Lung (tissue), 16 donors: ENCODE data around the gene PHOX2B. TPM values are rescaled to one million over a fixed set of nuclear protein-coding genes. Genes with fewer than 3 reads are reported as not detected.

ENCODE experiments used
- ATAC-seq: fragments of 200-7000 bp; cut with Tn5 transposase; one replicate; pipeline ENCODE4 v1.9.1; 2020; ENCODE audit warnings: moderate number of reproducible peaks; ENCODE audit not compliant: insufficient read depth, low FRiP score
- DNase-seq, 3 donors: peaks; one replicate each; pipeline ENCODE4 v3.0.0-alpha.2; 2013 to 2017
- H3K27ac ChIP-seq, 2 donors: one replicate each; pipeline ENCODE4 v1.5.1; 2013; ENCODE audit warnings: mild to moderate bottlenecking in 2 of 2, moderate library complexity in 2 of 2, control low read depth in 1 of 2, inconsistent platforms in 1 of 2, low read depth in 1 of 2, low read length in 1 of 2
- H3K27me3 ChIP-seq, 3 donors: one replicate each; pipeline ENCODE4 v1.5.1; 2013; ENCODE audit warnings: low read length in 2 of 3; ENCODE audit not compliant: control insufficient read depth in 3 of 3, insufficient read depth in 3 of 3
- H3K36me3 ChIP-seq, 4 donors: one replicate each; pipeline ENCODE4 v1.5.1; 2013; ENCODE audit warnings: low read length in 4 of 4, mild to moderate bottlenecking in 1 of 4, moderate library complexity in 1 of 4; ENCODE audit not compliant: control insufficient read depth in 4 of 4, insufficient read depth in 4 of 4
- H3K4me1 ChIP-seq, 5 donors: one replicate each; pipeline ENCODE4 v1.5.1; 2013; ENCODE audit warnings: low read length in 5 of 5, mild to moderate bottlenecking in 2 of 5, moderate library complexity in 1 of 5; ENCODE audit not compliant: control insufficient read depth in 5 of 5, insufficient read depth in 5 of 5
- H3K4me3 ChIP-seq: one replicate; pipeline ENCODE4 v1.5.1; 2013; ENCODE audit warnings: mild to moderate bottlenecking, control low read depth, moderate library complexity
- H3K9ac ChIP-seq, 2 donors: one replicate each; pipeline ENCODE4 v1.5.1; 2013; ENCODE audit warnings: low read length in 2 of 2, control low read depth in 1 of 2; ENCODE audit not compliant: insufficient read depth in 1 of 2
- H3K9me3 ChIP-seq, 4 donors: one replicate each; pipeline ENCODE4 v1.5.1; 2013; ENCODE audit warnings: low read length in 3 of 4, mild to moderate bottlenecking in 1 of 4, moderate library complexity in 1 of 4; ENCODE audit not compliant: control insufficient read depth in 4 of 4, insufficient read depth in 3 of 4
- CTCF ChIP-seq: IDR thresholded peaks from 2 replicates; pipeline ENCODE4 v1.5.1; 2012; ENCODE audit warnings: mild to moderate bottlenecking; ENCODE audit errors: control extremely low read depth, extremely low read depth
- WGBS, 2 donors: extraction: QIAGEN DNeasy Blood & Tissue Kit; methylation state at CpG; one replicate each; pipeline ENCODE4 v1.1.7; 2013; 5-methylcytosine and 5-hydroxymethylcytosine counted together
- long read RNA-seq, 5 donors: transcript quantifications; one replicate each; lab custom pipeline, GENCODE V29; 2026
- polyA plus RNA-seq, 2 donors: library from polyadenylated mRNA; stranded (reverse); fragments of 200-250 nt; gene quantifications; one replicate each; pipeline ENCODE4 v1.2.1, GENCODE V29; 2013
- total RNA-seq, 2 donors: library from RNA; depleted of rRNA in 1 of 2; stranded (reverse); fragments of >200 nt in 1 of 2; gene quantifications; one replicate each; pipeline ENCODE4 v1.2.1, GENCODE V29; 2014 to 2021
- donor health status: control.
- donor health status: control.
- donor health status: Bipolar disorder and iron deficiency.
- donor health status: healthy.
- donor health status: DM: yes; HTN: yes; CAD: no.

Gene PHOX2B
- total RNA-seq: not detected
- not detected for polyA plus RNA-seq
- long read RNA-seq, donor 1: 0 reads
- long read RNA-seq, donor 2: 0 reads
- long read RNA-seq, donor 3: 0 reads
- long read RNA-seq, donor 4: 0 reads
- long read RNA-seq, donor 5: 0 reads

DNA sequence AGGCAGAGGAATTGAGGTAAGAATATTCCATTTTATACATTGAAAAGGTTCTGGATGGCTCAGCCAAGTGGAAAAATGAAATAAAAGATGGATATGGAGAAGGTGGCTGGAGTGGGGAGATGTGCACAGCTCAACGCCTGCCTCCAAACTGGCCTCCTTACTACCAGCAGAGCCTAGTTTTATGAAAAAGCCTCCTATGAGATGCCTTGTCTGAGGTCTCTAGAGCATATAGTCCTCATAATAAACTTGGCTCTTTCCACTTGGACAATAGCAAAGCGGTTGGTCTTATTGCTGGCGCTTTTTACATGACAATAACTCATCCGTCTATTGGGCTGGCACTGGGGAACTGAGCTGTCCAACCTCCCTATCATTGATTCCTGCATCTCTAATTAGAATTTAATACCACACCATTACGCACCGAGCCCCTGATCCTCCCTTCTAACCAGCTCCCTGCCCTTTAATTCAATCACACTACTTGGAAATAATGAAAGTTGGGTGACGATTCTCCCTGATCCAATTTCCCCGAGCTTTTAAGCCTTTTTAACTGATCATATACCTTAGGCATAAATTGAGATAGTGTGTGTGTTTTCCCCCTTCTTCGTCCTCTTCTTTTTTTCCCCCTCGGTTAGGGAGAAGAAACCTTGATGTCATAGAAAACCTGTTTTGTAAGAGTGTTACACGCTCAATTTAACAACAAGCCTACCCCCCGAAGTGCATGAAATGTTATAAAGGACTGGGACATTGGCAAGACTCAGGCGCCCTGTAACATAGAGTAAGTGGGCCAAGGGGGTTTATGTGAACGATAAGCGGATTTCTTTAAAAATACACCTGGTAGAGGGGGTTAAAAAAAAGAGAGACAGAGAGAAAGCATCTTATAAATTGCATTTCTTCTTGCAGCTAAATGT is at the start of gene PHOX2B:
TSS of gene PHOX2B (minus strand) at position 155 of the 905 bp plus-strand sequence. CDS start at position 40, 115 bp downstream.
- H3K4me3 ChIP-seq: no peak within 1 kb of the TSS
- DNase-seq: peak in 1 of 3 donors; percentile 20
- TF ChIP-seq CTCF: no peak

GRCh38 chr4:41797260-41797659 is 48.7 kb upstream of the PHOX2B start:
- DNase-seq: no peak
- TF ChIP-seq CTCF: no peak
- WGBS, 2 donors: 50 to 66% methylated on average over 2 of the region's 2 CpGs
- no peak overlapping the region for H3K27ac ChIP-seq
- H3K9me3 ChIP-seq: peaks cover 0 to 3% (median 0%) of the 10 kb centered on the region in 4 donors
- H3K4me1 ChIP-seq: peaks cover 0 to 7% (median 2%) of the 10 kb centered on the region in 5 donors
- no peak for ATAC-seq
- no peaks in the 10 kb centered on the region for H3K27me3 ChIP-seq
- no peak overlapping the region for H3K9ac ChIP-seq
- no peaks in the 10 kb centered on the region for H3K36me3 ChIP-seq
- H3K4me3 ChIP-seq: no peak overlapping the region

More for the DNA sequence above, at the start of gene PHOX2B:
- H3K4me1 ChIP-seq: peaks cover 0 to 13% (median 0%) of the 10 kb centered on the region in 5 donors
- peaks cover 6 to 94% (median 93%) of the 10 kb centered on the region in 3 donors for H3K27me3 ChIP-seq
- no peak for ATAC-seq
- no peak within 1 kb of the TSS for H3K27ac ChIP-seq
- no peak within 1 kb of the TSS for H3K9ac ChIP-seq
- H3K36me3 ChIP-seq: no peaks in the 10 kb centered on the region
- peaks cover 0 to 26% (median 0%) of the 10 kb centered on the region in 4 donors for H3K9me3 ChIP-seq
- 9 to 10% methylated on average over 15 of the region's 15 CpGs for WGBS, 2 donors

- H3K9ac ChIP-seq: no peak overlapping the region
- H3K4me3 ChIP-seq: no peak overlapping the region
Observed at GRCh38 chr4:41796545-41797210, 48.2 kb upstream of the PHOX2B start.

More at GRCh38 chr4:41796545-41797210, 48.2 kb upstream of the PHOX2B start:
- Histone ChIP-seq H3K9me3 (peaks cover 0 to 3% (median 0%) of the 10 kb centered on the region in 4 donors), H3K4me1 (peaks cover 0 to 7% (median 2%) of the 10 kb centered on the region in 5 donors), H3K27me3 (no peaks in the 10 kb centered on the region), H3K36me3 (no peaks in the 10 kb centered on the region), H3K27ac (no peak overlapping the region)
- 20 to 22% methylated on average over 8 of the region's 8 CpGs for WGBS, 2 donors
- DNase-seq (peak in 1 of 3 donors; percentile 8), ATAC-seq (no peak)
- no peak for TF ChIP-seq CTCF
